Fibroblast of villous mesenchyme (primary cell): ENCODE data around the gene VTN. TPM values are rescaled to one million over a fixed set of nuclear protein-coding genes. Genes with fewer than 3 reads are reported as not detected.

Experiments used
- DNase-seq: peaks from one replicate; pipeline ENCODE4 v3.0.0-alpha.2; 2010; ENCODE audit warnings: low read depth
- H3K4me3 ChIP-seq: 2 replicates; pipeline ENCODE4 v1.5.1; 2011; ENCODE audit warnings: low read depth, mild to moderate bottlenecking, low read length
- total RNA-seq: library from RNA; depleted of rRNA; stranded (reverse); fragments of >200 nt; gene quantifications from 2 replicates; pipeline ENCODE4 v1.2.3, GENCODE V29; 2012
- TF ChIP-seq, protein P1 (sequence below): IDR thresholded peaks from 2 replicates; pipeline ENCODE4 v1.5.1; 2012; ENCODE audit warnings: low read depth, mild to moderate bottlenecking, low read length; ENCODE audit not compliant: insufficient read depth

Gene VTN
- total RNA-seq, 1 donor, result 5.2 TPM

GRCh38 chr17:28357061-28357900, 12.8 kb downstream of the VTN start, which contains the start of gene POLDIP2:
Gene POLDIP2 (minus strand): TSS chr17:28357527. CDS start chr17:28357448, 79 bp downstream.
- peak within 1 kb of the TSS; percentile 88 for H3K4me3 ChIP-seq
- TF ChIP-seq, protein P1, sequence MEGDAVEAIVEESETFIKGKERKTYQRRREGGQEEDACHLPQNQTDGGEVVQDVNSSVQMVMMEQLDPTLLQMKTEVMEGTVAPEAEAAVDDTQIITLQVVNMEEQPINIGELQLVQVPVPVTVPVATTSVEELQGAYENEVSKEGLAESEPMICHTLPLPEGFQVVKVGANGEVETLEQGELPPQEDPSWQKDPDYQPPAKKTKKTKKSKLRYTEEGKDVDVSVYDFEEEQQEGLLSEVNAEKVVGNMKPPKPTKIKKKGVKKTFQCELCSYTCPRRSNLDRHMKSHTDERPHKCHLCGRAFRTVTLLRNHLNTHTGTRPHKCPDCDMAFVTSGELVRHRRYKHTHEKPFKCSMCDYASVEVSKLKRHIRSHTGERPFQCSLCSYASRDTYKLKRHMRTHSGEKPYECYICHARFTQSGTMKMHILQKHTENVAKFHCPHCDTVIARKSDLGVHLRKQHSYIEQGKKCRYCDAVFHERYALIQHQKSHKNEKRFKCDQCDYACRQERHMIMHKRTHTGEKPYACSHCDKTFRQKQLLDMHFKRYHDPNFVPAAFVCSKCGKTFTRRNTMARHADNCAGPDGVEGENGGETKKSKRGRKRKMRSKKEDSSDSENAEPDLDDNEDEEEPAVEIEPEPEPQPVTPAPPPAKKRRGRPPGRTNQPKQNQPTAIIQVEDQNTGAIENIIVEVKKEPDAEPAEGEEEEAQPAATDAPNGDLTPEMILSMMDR, result peak; percentile 12
- peak; percentile 95 for DNase-seq

- H3K4me3 ChIP-seq, result no peak overlapping the region
- TF ChIP-seq, protein P1, result no peak
- no peak for DNase-seq
Measured at GRCh38 chr17:28350271-28350670, 19.8 kb downstream of the VTN start.

DNA sequence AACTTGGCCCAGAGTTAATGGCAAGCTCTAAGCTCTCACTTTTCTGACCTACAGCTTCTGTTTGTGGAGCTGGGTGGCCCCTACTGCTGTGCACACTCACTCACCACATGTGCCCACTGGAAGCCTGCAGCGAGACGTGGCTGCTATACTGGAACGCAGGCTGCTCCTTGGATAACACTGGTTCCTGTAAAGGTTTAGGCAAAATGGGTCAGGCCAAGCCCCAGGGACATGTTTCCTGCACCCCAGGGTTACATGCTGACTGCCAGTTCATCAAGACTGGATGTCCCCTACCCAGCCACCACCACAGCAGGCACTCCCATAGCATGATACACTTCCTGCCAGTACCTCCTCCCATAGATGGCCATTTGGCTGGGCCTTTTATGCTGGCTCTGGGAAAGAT, 21.1 kb downstream of the VTN start:
- no peak overlapping the region for H3K4me3 ChIP-seq
- no peak for DNase-seq
- TF ChIP-seq, protein P1, result no peak

- no peak for DNase-seq
- TF ChIP-seq, protein P1, result no peak
- no peak overlapping the region for H3K4me3 ChIP-seq
Measured at GRCh38 chr17:28347261-28347891, 22.7 kb downstream of the VTN start.

GRCh38 chr17:28346746-28347246, 23.3 kb downstream of the VTN start:
- no peak overlapping the region for H3K4me3 ChIP-seq
- DNase-seq, result peak; percentile 89
- TF ChIP-seq, protein P1, result peak; percentile 63

DNA sequence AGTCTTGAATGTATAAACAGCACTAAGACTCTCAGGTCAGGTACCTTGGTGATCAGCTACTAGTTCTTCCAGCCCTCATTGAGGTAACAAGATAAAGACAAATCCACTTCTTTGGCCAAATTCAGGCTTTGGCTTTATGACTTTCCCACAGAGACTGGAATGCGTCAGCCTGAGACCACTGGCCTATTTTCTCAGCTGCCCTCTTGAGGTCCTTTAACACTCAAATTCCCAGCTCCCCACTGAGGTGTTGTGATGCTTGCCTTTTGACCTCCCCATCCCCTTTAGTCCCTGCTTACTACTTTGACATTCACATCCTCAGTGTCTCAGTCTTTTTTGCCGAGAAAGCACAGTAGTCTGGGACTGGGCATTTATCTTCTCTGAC, 23.9 kb downstream of the VTN start:
- TF ChIP-seq, protein P1, result no peak
- DNase-seq, result peak; percentile 42
- H3K4me3 ChIP-seq, result no peak overlapping the region
